ENCODE results near the gene MYRFL. TPM values are rescaled to one million over a fixed set of nuclear protein-coding genes. Genes with fewer than 3 reads are reported as not detected.

Gene MYRFL
- total RNA-seq, 4 donors from 2014 or later = 0.48 to 0.68 TPM; not detected in 2

GRCh38 chr12:69951108-69951507 is 126.1 kb downstream of the MYRFL start:
- in situ Hi-C loops (cut with MboI; ENCODE audit: low pct_ligation_motif_present in 1 of 4, low pct_unique_long_range_greater_than_20kb in 1 of 4, low sequenced_read_pairs in 3 of 4) = no loop called here
- no peak overlapping the region for H3K4me3 ChIP-seq
- no peak for DNase-seq
- H3K27ac ChIP-seq = no peak overlapping the region
- peaks cover 0 to 14% (median 2%) of the 10 kb centered on the region in 4 donors for H3K4me1 ChIP-seq
- no peaks in the 10 kb centered on the region for H3K27me3 ChIP-seq
- 89 to 100% methylated on average over 2 to 5 of the region's 5 CpGs for WGBS, 2 donors (ENCODE audit: low coverage in 1 of 2)
- H3K36me3 ChIP-seq = no peaks in the 10 kb centered on the region
- TF ChIP-seq POLR2AphosphoS5 (IDR thresholded peaks at IDR 0.05) (no peak), CTCF (IDR thresholded peaks at IDR 0.05) (no peak), POLR2A (IDR thresholded peaks at IDR 0.05) (no peak), EP300 (IDR thresholded peaks at IDR 0.05; ENCODE audit: low read depth) (no peak)
- no peaks in the 10 kb centered on the region for H3K9me3 ChIP-seq
- intact Hi-C loops (cut with DNase I; ENCODE audit: low total_unique reads) = no loop called here

GRCh38 chr12:69952890-69953289 is 127.9 kb downstream of the MYRFL start:
- Histone ChIP-seq H3K27ac (no peak overlapping the region), H3K27me3 (no peaks in the 10 kb centered on the region), H3K9me3 (no peaks in the 10 kb centered on the region), H3K4me1 (peaks cover 0 to 6% (median 1%) of the 10 kb centered on the region in 4 donors), H3K36me3 (no peaks in the 10 kb centered on the region), H3K4me3 (no peak overlapping the region)
- in situ Hi-C loops (cut with MboI; ENCODE audit: low pct_ligation_motif_present in 1 of 4, low pct_unique_long_range_greater_than_20kb in 1 of 4, low sequenced_read_pairs in 3 of 4) = no loop called here
- TF ChIP-seq POLR2A (IDR thresholded peaks at IDR 0.05) (no peak), EP300 (IDR thresholded peaks at IDR 0.05; ENCODE audit: low read depth) (no peak), POLR2AphosphoS5 (IDR thresholded peaks at IDR 0.05) (no peak), CTCF (IDR thresholded peaks at IDR 0.05) (no peak)
- intact Hi-C loops (cut with DNase I; ENCODE audit: low total_unique reads) = no loop called here
- WGBS, 2 donors (ENCODE audit: low coverage in 1 of 2) = 82 to 100% methylated on average over 1 to 2 of the region's 2 CpGs
- no peak for DNase-seq

GRCh38 chr12:69961246-69961645 is 136.2 kb downstream of the MYRFL start:
- no peak overlapping the region for H3K4me3 ChIP-seq
- no peaks in the 10 kb centered on the region for H3K36me3 ChIP-seq
- intact Hi-C loops (cut with DNase I; ENCODE audit: low total_unique reads) = loop anchor here (10.0 kb wide), 1 partner anchor 554 kb away; no protein-coding TSS in a partner anchor
- no peak for DNase-seq
- no peak overlapping the region for H3K27ac ChIP-seq
- no peaks in the 10 kb centered on the region for H3K27me3 ChIP-seq
- in situ Hi-C loops (cut with MboI; ENCODE audit: low pct_ligation_motif_present in 1 of 4, low pct_unique_long_range_greater_than_20kb in 1 of 4, low sequenced_read_pairs in 3 of 4) = no loop called here
- no peaks in the 10 kb centered on the region for H3K4me1 ChIP-seq
- H3K9me3 ChIP-seq = no peaks in the 10 kb centered on the region
- no peak for TF ChIP-seq POLR2AphosphoS5 (IDR thresholded peaks at IDR 0.05)
- TF ChIP-seq CTCF (IDR thresholded peaks at IDR 0.05) = no peak
- no peak for TF ChIP-seq EP300 (IDR thresholded peaks at IDR 0.05; ENCODE audit: low read depth)
- TF ChIP-seq POLR2A (IDR thresholded peaks at IDR 0.05) = no peak

- no peaks in the 10 kb centered on the region for H3K4me1 ChIP-seq
- TF ChIP-seq CTCF (IDR thresholded peaks at IDR 0.05) (no peak), POLR2A (IDR thresholded peaks at IDR 0.05) (no peak), POLR2AphosphoS5 (IDR thresholded peaks at IDR 0.05) (no peak), EP300 (IDR thresholded peaks at IDR 0.05; ENCODE audit: low read depth) (no peak)
- in situ Hi-C loops (cut with MboI; ENCODE audit: low pct_ligation_motif_present in 1 of 4, low pct_unique_long_range_greater_than_20kb in 1 of 4, low sequenced_read_pairs in 3 of 4) = no loop called here
- intact Hi-C loops (cut with DNase I; ENCODE audit: low total_unique reads) = loop anchor here (10.0 kb wide), 1 partner anchor 548 kb away; no protein-coding TSS in a partner anchor
- DNase-seq = peak; percentile 27
- H3K27ac ChIP-seq = no peak overlapping the region
- H3K4me3 ChIP-seq = no peak overlapping the region
- H3K9me3 ChIP-seq = no peaks in the 10 kb centered on the region
- H3K27me3 ChIP-seq = no peaks in the 10 kb centered on the region
- WGBS, 2 donors (ENCODE audit: low coverage in 1 of 2) = 64% methylated on average over 1 of the region's 1 CpG; no CpG with 5 or more reads in 1 of the 2 donors
- H3K36me3 ChIP-seq = no peaks in the 10 kb centered on the region
These were observed 141.4 kb downstream of the MYRFL start for GRCh38 chr12:69966409-69966808.
